ENCODE measurements around the gene IFI27L2. TPM values are rescaled to one million over a fixed set of nuclear protein-coding genes. Genes with fewer than 3 reads are reported as not detected.

The IFI27L2 gene
- total RNA-seq, 1 experiment from 2014 or later: 28.6 TPM

DNA sequence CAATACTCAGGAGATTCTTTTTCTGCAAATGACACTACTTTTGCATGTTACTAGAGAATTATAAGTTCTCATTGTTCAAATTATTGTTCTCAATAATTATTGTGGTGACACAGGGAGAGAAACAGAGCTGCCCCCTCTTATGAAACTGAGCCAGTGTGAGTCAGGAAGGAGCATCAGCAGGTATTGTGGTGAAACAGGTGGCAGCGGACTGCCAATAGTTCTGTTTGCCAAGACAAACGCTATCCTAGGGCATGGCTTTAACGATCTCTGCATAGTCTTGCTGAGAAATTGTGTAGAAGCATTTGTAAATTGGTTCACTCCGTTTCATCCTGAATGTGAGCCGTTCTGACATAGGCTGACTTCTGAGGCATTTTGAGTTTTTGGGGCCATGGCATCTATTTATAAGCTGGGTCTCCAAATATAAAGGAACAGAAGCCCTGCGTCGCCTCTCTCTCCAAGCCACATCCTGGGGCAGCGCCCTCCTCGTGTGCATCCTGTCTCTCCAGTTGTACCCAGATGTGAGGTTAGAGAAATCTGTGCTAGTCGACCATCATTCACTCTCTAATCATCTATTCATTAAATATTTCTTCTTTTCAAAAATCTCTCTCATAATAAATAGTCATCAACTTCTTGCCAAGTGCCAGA lies 29.0 kb upstream of the IFI27L2 start:
- no peak overlapping the region for H4K8ac ChIP-seq (replicated peaks; ENCODE audit: insufficient read length, low read depth, low read length)
- H3K4me2 ChIP-seq (ENCODE audit: insufficient read depth, insufficient read length, low read length): no peak overlapping the region
- no peak overlapping the region for H3K4me3 Mint-ChIP-seq
- peaks cover 0 to 2% of the 10 kb centered on the region in 2 experiments; a peak in 1 of 4 replicates for H3K4me1 Mint-ChIP-seq
- no peak overlapping the region for H4K5ac ChIP-seq (ENCODE audit: insufficient read length, low read depth, low read length)
- no peak overlapping the region for H2BK5ac ChIP-seq (ENCODE audit: insufficient read length, low read length)
- WGBS (ENCODE audit: extremely low coverage, insufficient read length, low lambda C conversion rate): no CpG with 5 or more reads among the region's 10 CpGs
- no peaks in the 10 kb centered on the region for H3K79me1 ChIP-seq (ENCODE audit: insufficient read depth, low read depth, low read length, poor library complexity, severe bottlenecking)
- no peaks in the 10 kb centered on the region for H3K23me2 ChIP-seq (ENCODE audit: insufficient read length, low read depth, low read length, poor library complexity, severe bottlenecking)
- H3K18ac ChIP-seq (ENCODE audit: insufficient read length, low read depth, low read length): no peak overlapping the region
- no peaks in the 10 kb centered on the region for H3K27me3 Mint-ChIP-seq (ENCODE audit: low read depth)
- H2BK15ac ChIP-seq (ENCODE audit: low read depth, low read length): no peak overlapping the region
- no peaks in the 10 kb centered on the region for H3K9me3 ChIP-seq (ENCODE audit: control insufficient read depth, low read depth, low read length)
- no peak overlapping the region for H3K56ac ChIP-seq (ENCODE audit: insufficient read length, low read depth, low read length)
- no peaks in the 10 kb centered on the region for H3K4me1 ChIP-seq (ENCODE audit: insufficient read depth, low read length)
- TF ChIP-seq, protein P1, sequence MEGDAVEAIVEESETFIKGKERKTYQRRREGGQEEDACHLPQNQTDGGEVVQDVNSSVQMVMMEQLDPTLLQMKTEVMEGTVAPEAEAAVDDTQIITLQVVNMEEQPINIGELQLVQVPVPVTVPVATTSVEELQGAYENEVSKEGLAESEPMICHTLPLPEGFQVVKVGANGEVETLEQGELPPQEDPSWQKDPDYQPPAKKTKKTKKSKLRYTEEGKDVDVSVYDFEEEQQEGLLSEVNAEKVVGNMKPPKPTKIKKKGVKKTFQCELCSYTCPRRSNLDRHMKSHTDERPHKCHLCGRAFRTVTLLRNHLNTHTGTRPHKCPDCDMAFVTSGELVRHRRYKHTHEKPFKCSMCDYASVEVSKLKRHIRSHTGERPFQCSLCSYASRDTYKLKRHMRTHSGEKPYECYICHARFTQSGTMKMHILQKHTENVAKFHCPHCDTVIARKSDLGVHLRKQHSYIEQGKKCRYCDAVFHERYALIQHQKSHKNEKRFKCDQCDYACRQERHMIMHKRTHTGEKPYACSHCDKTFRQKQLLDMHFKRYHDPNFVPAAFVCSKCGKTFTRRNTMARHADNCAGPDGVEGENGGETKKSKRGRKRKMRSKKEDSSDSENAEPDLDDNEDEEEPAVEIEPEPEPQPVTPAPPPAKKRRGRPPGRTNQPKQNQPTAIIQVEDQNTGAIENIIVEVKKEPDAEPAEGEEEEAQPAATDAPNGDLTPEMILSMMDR (conservative IDR thresholded peaks at IDR 0.05): no peak
- peaks cover 13 to 20% of the 10 kb centered on the region in 2 experiments; a peak in 4 of 5 replicates for H3K9me3 Mint-ChIP-seq
- H4K91ac ChIP-seq (ENCODE audit: insufficient read length, low read depth, low read length): no peak overlapping the region
- H3K9ac ChIP-seq (ENCODE audit: extremely low read depth, insufficient read length, low read length): no peak overlapping the region
- no peak overlapping the region for H3K23ac ChIP-seq (ENCODE audit: insufficient read length, low read depth, low read length)
- H3K36me3 Mint-ChIP-seq (ENCODE audit: insufficient read depth in 1 of 3, low read depth in 3 of 3): peaks cover 6 to 8% (median 7%) of the 10 kb centered on the region in 3 experiments; a peak in 6 of 7 replicates
- H2BK12ac ChIP-seq (ENCODE audit: insufficient read length, low read depth, low read length): no peak overlapping the region
- H2AK5ac ChIP-seq (ENCODE audit: insufficient read length, low read length): no peak overlapping the region
- no peak for DNase-seq
- no peak overlapping the region for H2BK120ac ChIP-seq (ENCODE audit: low read depth, low read length, poor library complexity, severe bottlenecking)
- H3K27me3 ChIP-seq (ENCODE audit: insufficient read depth, low read length): no peaks in the 10 kb centered on the region
- H2BK20ac ChIP-seq (ENCODE audit: low read depth, low read length, poor library complexity, severe bottlenecking): no peak overlapping the region
- H4K20me1 ChIP-seq (ENCODE audit: control insufficient read depth, insufficient read depth, insufficient read length): no peaks in the 10 kb centered on the region
- H3K27ac Mint-ChIP-seq: no peak overlapping the region
- H3K4ac ChIP-seq (ENCODE audit: low read depth, low read length): no peak overlapping the region
- no peak overlapping the region for H3K27ac ChIP-seq (ENCODE audit: insufficient read length, low read depth, low read length)
- no peak overlapping the region for H3K14ac ChIP-seq (ENCODE audit: insufficient read depth, low read length)
- H3K79me2 ChIP-seq (ENCODE audit: insufficient read depth, low read length): no peaks in the 10 kb centered on the region
- no peak overlapping the region for H2AFZ ChIP-seq (ENCODE audit: low read length)
- H3T11ph ChIP-seq (ENCODE audit: low read length): no peak overlapping the region
